HG03066 (cell line): ENCODE measurements around the gene SLC8A2.

Experiments used
- ATAC-seq: cut with Tn5 transposase; IDR thresholded peaks from one replicate; pipeline ENCODE4 v1.9.1; 2021; ENCODE audit warnings: low read depth; ENCODE audit not compliant: unreplicated experiment

SLC8A2 gene

GRCh38 chr19:47461876-47462275, 9.8 kb downstream of the SLC8A2 start:
- no peak for ATAC-seq

DNA sequence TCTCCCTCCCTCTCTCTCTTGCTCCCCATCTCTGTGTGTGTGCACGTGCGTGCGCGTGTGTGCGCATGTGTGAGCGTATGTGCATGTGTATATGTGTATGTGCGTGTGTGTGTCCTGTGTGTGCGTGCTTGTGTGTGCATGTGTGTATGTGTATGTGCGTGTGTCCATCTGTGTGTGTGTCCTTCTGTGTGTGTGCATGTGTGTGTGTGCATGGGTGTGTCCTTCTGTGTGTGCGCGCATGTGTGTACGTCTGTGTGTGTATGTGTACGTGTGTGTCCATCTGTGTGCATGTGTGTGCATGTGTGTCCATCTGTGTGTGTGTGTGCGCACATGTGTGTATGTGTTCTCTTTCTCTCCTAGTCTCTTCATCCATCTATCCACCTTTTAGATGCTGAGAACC, 12.2 kb downstream of the SLC8A2 start:
- no peak for ATAC-seq

DNA sequence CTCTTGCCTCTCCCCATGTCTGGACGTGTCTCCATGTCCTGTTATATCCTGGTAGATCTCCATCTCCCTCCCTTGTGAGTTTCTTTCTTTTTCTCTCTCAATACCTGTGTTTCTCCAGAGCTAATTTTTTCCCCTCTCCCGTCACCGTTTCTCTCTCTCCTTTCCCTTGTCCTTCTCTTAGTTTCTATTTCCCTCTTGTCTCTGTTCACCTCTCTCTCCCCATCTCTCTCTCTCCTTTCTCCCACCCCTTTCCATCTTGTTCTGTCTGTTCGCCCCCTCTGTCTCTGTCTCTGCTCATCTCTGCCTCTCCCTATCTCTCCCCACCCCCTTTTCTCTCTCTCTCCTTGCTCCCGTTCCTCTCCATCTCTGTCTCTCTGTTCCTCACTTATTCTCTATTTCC, 13.0 kb downstream of the SLC8A2 start:
- no peak for ATAC-seq

DNA sequence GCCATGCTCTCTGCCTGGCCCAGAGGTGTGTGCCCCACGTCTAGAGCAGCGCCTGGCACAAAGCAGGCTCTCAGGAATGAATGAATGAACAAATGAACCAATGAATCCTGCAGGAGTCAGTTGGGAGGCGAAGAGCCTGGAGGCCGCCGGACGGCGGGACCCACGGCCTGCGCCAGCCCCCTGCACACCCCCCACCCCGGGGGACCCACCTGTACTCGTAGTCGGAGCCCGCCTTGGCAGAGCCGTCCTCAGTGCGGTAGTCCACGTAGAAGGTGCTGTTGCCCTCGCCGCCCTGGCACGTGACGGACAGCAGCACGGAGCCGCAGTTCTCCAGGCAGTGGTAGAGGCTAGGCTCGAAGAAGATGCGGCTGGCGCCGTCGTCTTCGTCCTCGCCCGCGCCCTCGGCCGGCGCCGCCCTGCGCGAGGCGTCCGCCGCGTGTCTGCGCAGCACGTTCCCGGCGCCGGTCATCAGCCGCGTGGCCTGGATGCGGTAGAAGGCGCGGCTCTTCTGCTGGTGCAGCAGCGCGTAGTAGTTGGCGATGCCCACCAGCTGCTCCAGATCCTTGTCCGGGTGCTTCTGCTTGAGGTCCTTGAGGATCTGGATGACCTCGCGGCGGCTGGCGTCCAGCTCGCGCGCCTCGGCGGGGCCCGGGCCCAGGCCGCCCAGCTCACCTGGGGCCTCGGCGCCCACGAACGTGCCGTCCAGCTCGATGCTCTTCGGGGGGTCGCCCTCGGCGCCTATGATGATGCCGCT, 14.8 kb downstream of the SLC8A2 start:
- ATAC-seq: no peak

GRCh38 chr19:47450478-47450877, 21.2 kb downstream of the SLC8A2 start:
- no peak for ATAC-seq

DNA sequence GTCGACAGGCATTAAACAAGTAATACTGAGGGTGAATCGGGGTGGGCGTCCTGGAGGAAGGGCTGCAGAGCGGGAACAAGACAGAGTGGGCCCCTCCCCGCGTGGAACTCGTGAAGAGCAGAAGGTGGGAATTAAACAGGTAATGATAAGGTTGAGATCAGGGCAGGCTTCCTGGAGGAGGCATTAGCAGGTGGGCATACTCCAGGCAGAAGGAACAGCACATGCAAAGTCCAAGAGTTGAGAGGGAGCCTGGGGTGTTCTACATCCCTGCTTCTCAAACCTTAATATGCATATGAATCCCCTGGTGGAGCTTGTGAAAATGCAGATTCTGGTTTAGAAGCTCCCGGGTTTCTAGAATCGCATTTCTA, 23.3 kb downstream of the SLC8A2 start:
- ATAC-seq: no peak

DNA sequence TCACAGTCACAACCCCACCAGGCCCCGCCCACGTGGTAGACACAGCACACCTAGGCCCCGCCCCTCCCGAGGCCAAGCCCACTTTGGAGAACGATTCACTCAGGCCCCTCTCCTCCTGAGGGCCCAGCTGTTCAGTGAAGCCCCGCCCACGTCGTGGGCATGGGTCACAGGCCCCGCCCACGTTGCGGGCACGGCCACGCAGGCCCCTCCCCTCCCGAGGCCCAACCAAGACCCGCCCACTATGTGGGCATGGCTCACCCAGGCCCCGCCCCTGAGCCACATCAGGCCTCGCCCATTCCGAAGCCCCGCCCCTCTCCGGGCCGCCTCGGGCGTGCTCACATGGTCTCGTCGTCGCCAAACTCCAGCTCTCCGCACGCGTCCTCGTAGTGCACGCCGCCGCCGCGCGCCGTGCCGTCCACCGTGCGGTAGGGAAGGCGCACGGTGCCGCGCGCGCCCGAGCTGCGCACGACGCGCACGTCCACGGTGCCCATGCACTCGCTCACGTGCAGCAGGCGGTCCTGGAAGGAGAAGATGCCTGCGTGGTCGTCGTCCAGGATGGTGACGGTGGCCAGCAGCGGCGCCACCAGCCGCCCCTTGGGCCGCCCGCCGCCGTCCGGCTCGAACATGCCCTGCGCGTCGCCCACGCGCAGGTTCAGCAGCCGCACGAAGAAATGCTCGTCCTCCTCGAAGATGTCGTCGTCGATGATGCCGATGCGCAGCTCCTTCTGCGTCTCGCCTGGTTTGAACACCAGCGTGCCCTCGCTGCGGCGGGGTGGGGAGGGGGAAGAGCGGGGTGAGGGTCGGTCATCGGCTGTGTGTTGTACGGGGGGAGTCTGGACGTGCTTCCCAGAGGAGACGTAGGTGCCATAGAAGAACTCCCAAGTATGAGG, 24.0 kb downstream of the SLC8A2 start:
- ATAC-seq: no peak

DNA sequence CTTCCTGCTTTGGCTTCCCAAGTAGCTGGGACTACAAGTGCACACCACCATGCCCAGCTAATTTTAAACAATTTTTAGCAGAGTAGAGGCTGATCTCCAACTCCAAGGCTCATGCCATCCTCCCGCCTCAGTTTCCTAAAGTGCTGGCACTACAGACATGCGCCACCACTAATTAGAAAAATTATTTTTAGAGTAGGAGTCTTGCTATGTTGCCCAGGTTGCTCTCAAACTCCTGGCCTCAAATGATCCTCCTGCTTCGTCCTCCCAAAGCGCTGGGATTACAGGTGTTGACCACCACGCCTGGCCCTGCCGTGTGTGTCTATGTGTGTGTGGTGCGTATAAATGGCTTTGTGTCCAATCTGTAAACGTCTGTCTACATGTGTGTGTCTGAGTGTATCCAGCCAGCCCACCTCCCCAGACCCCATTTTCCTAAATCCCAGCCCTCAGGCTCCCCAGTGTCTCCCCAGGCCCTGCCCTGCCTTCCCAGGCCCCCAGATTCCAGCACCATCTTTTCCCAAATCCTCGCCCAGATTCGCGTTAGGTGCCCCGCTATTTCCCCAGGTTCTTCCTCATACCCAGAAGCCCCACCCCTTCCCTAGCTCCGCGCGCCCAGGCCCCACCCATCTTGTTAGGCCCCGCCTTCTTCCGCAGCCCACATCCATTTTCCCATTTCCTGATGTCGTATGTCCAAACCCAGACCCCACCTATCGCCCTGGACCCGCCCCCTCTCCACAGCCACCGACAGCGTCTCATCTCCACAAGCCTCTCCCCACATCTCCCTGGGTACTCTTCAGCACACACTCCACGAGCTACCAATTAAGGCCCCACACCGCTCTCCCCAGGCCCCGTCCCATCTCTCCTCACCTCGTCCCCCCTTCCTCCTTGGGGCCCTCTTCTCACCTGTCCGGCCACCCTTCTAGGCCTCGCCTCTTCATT, 24.9 kb downstream of the SLC8A2 start:
- ATAC-seq: no peak

GRCh38 chr19:47445937-47446402, 25.7 kb downstream of the SLC8A2 start:
- ATAC-seq: no peak

GRCh38 chr19:47445527-47445926, 26.2 kb downstream of the SLC8A2 start:
- ATAC-seq: no peak

GRCh38 chr19:47444388-47444821, 27.3 kb downstream of the SLC8A2 start:
- ATAC-seq: no peak

DNA sequence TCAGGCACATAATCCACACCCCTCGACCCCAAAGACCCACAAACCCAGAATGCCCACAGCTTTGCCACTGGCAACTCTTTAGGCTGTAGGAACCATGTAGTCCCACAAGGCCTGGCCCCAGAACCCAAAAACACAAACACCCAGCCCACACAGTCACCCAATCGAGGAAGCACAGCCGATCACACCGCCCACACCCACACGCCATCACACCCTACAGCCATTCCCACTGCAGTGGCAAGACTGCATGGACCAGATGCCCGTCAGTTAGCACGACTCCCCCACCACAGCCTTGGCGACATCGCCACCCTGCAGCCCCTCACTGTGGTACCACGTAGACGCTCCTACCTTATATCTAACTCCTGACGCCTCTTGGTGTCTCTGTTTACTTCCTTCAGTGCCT, 28.4 kb downstream of the SLC8A2 start:
- no peak for ATAC-seq

DNA sequence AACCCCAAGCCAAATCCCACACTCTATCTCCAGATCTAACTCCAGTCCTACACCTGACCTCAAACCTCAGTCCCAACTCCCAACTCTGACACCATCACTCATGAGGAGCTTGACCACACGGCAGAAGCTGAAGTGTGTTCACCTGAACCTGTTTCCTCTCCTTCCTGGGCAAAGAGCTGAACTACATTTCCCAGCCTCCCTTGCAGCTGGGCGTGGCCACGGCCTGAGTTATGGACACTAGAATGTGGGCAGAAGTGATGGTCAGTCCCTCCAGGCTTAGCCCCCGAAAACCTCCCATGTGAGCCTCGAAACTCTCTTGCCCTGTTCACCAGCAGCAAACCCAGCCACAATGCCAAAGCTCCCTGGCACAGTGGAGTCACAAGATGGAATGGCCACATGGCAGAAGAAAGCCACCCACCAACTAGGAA, 32.9 kb downstream of the SLC8A2 start:
- no peak for ATAC-seq

DNA sequence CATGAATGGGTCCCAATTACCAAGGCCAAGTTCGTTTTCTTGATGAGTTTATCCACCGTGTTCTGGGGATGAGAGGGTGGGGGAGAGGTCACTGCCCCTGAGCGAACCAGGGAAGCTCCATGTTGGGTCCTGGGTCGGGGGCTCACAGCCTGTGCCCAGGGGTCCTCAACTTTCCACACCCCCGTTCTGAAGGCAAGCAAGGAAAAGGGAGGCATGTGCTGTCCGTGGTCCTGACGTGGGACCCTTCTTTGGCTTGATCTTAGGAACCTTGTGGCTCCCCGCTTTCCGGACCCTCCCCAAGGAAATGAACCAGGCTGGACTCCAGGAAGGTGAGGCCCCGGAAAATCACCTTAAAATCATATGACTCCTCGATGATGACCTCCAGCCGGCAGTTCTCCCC, 34.2 kb downstream of the SLC8A2 start:
- ATAC-seq: no peak

GRCh38 chr19:47436712-47437401, 34.8 kb downstream of the SLC8A2 start:
- ATAC-seq: no peak

DNA sequence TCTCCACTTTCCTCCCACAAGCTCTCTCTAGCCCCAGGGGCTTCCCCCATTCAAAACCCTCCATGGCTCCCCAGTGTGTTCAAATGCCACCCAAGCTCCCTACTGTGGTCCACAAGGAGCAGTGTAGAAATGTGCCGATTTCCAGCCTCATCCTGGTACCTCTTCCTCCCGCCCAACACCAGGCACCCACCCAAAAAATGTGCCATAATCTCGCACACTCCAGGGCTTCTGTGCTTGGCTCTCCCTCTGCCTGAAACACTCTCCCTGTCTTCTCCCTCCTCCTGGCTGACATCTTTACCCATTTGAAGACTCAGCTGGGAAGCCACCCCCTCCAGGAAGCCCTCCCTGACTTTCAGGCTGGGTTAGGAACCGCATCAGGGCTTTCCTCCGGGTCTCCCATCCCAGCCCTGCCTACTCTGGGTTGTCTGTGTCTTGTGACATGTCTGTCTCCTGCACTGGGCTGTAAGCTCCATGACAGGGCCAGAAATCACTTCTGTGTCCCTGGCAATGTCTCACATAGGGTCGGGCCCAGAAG, 35.7 kb downstream of the SLC8A2 start:
- ATAC-seq: no peak

- no peak for ATAC-seq
Measured at GRCh38 chr19:47435196-47435595, 36.5 kb downstream of the SLC8A2 start.

GRCh38 chr19:47434088-47434487, 37.6 kb downstream of the SLC8A2 start:
- ATAC-seq: no peak

- ATAC-seq: no peak
Measured at GRCh38 chr19:47433121-47433520, 38.6 kb downstream of the SLC8A2 start.

DNA sequence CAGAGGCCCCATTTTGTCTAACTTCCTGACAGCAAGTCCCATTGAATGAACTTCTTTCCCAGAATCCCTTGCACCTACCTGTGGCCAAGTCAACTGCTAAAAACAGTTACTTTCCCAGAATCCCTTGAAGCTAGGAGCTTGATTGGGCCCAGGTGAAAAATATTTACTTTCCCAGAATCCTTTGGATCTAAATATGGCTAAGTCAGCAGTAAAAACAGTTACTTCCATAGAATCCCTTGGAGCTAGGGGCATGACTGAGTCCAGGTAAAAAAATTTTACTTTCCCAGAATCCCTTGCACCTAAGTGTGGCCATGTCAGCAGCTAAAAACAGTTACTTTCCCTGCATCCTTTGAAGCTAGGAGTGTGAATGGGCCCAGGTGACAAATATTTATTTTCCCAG, 39.2 kb downstream of the SLC8A2 start:
- ATAC-seq: no peak
